NCI-H2081 (cell line): ENCODE data around the gene COL12A1.
"Not testable (repeated sequence)": the region's sequence is repeated elsewhere in the genome, so short reads cannot be mapped to it uniquely, and the experiment has no call there.

ENCODE experiments used
- DNase-seq, 2 experiments: peaks; one replicate each; lab custom pipeline; 2025; lab: John Stamatoyannopoulos, UW

The COL12A1 gene

DNA sequence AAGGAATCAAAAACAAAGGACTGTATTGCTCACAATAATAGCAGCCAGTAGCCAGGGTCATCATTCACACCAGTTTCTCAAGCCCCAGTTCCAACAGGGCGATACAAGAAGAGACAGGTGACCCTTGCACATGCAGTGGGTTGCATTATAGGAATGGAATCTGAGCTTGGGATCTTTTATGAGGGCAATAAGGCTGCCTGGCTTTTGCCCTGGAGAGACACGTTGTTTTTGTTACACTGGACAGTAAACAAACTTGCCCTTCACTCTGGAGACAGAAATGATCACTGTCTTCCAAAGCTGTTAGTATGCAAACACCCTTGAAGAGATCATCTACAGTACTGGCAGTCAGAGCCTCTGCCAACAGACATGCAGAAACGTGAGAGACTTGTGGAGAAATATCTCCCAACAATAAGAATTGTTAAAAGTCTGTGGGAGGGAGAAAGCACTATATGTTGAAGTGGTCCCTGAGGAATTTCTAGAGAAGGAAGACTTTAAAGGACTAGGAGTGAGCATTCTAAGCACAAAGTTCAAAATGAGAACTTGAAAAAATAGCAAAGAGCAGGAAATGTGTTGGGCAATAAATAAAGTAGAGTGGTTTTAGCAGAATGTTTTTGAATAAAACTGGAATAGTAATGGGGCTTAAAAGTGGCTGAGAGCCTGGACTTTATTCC is 6.2 kb upstream of the COL12A1 start:
- DNase-seq, result no peak

DNA sequence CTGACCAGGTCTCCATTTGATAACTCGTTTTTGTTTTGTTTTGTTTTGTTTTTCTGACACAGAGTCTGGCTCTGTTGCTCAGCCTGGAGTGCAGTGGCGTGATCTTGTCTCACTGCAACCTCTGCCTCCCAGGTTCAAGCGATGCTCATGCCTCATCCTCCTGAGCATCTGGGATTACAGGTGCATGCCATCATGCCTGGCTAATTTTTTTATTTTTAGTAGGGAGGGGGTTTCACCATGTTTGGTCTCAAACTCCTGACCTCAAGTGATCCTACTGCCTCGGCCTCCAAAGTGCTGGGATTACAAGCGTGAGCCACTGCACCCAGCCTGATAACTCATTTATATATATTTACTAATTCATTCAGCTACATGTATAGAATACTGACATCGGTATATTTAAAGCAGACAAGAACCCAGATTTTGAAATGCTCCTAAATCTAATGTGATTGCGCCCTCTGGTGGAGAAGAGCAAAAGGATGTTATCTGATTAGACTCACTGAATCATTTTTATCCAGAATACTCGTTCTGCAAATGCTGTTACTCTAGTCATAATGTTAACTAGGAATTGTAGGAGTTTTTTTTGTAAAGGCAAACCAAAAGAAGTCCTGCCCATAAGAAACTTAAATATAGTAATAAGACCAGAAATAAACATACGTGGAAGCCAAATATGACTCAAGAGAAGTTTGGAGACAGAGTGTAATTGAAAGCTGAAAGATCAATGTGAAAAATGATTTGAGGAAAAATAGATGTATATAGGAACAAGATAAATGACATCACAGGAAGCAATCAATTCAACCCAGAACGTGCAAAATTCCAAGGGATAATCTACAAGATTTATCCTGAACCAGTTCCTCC is 5.3 kb upstream of the COL12A1 start:
- DNase-seq, result peak; percentile 49 to 56

DNA sequence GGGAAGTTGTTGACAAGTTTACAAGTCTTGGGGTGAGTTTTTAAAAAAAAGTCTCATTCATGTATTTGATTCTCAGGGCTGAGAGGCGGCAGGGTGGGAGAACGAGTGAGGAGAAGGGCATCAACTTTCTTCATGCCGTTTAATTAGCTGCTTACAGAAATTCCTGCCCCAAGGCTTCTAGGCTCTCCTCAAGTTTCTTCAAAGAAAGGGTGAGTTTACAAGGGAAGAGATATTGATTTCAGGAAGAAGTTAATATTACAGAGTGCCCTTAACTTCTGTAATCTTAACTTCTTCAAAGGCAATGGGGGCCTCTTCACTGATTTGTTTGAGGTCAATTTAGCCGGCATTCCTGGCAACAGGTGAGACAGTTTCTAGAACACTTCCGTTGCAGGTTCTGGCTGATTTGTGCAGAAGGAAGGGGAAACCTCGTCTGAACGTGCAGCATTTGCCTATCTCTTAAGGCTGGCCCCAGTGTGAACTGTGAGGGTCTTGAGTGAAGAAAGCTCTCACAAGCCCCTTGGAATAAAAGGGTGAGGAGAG is 3.4 kb upstream of the COL12A1 start:
- no peak for DNase-seq

DNA sequence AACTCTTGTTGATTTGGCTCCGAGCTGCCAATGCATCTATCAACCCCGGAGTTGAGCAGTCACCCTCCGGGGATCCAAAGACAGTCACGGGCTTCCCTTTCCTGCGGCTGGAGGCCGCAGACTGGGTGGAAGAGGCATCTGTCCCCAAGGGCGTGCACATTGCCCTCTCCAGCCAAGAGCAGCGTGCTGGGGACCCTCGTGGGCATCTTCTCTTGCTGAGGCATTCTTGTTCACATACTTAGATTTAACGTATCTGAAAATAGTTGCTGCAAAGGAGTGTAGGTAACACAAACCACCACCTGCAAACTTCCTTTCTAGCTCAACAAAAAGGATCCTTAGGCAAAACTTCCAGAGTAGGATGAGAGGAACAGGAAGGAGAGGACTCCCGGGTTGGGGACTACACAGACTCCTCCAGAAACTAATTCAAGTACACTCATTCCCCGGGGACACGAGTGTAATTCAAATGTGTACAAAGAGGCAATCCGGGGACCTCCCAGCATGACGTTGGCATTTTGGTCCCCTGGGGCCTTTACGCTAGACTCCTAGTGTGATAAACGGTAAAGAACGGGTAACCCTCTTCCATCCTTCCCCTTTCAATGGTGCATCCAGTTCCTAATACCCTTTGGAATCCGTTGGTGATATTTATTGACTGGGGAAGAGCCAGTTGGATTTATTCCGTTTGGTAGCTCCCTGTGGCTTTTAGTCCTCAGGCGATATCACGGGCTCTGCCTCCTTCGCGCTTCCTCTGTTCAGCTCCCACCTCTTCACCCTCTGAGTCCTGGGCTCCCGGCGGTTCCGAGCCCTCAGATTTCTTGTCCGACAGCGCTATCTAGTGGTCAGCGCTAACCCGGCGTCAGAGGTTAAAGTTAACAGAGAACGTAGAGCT is 2.7 kb upstream of the COL12A1 start:
- peak; percentile 74 to 80 for DNase-seq

DNA sequence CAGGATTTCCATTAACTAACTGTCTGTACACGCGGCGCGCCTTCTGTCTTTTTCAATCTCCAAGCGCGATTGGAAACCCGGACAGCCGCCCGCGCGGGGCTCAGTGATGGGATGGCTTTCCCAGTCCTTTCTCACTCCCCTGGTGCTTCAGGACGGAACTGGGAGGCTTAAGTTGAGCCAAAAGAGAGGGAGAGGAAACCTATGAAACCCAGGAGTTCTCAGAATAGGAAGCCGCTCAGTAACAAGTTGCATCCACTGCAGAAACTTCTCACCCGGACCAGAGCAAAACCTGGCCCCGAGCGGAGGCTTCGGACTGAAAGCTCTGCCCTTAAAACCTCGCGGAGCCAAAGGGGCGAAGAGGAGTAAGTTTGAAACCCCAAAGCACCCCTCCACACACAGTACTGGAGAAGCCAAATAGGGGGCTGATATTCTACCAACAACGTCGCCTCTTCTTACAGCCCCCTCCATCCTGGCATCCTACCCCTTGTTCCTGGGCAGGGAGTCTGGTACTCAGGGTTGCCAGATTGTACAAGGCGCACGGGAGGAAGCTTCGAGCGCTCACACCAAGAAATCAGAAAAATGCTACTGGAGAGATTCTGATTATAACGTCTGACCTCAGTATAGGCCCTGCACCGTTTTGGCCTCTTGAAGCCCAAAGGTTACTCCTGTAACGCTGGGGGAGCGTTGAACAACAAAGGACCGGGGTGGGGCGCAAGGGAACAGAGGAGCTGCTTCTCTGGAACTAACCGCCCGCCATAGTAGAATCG is 906 bp upstream of the COL12A1 start:
- no peak for DNase-seq

DNA sequence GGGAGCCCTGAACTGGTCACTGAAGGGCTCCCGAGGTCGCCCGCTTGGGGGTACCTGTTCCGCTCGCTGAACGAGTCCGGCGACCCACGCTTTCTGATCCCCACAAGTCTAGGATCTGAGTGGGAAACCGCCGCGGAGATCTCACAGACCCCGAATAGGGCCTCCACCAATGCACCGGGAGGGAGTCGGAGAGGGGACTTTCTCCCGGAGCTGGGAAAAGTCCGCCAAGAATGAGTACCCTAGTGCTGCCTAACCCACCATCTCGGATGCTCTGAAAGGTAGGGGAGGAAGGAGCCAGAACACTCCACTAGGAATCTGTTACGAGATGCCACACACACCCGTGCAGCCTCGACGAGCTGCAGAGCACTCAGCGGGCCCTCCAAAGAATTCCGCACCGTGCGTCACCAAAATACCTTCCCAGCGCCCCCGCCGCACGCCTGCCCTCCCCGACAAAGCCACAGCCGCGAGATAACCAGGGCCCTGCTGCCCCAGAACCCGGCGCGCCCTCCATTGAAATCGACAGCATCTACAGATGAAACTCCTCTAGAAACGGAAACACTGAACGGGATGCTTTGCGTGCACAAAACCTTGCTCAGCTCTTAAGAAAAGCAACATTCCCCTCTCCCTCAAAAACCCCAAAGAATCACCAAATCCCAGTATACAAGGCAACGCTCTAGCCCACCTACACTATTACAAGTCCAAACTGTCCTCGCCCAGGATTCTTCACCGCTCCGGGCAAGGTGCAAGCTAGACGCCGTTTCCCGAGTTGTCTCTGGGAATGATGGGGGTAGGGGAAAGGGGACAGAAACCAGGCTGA is 686 bp downstream of the COL12A1 start:
- no peak for DNase-seq

DNA sequence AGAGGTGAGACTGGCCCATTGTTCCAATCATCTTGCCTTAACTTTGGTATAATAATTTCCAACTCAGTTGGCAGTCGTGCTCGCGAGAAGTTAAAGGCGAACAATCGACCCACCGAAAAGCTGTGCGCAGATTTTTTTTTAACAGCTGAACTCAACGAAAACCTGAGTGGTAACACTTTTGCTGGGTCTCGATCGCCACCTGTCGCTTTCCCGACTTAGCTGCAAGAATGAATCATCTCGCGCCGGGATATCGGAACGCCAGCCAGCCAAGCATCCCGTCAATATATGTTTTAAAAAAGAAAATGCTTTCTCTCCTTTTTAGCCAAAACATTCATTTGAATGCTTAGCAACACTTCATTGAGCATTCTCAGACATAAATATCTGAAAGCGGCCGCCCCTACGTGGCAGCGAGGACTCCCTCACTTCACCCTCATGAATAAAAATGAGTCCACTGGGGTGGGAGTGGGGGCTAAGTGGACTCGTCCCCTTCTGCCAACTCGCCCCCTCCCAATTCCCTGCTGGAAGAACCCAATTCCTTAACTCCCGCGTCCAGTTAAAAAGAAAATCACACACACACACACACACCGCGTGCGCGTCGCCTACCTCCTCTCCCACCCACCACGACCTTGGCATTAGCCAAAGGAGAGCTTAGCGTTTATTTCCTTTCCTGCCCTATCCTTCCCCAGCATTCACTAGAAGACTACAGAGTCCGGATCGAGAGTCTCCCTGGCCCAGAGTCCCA is 1.5 kb downstream of the COL12A1 start:
- peak; percentile 63 to 64 for DNase-seq

DNA sequence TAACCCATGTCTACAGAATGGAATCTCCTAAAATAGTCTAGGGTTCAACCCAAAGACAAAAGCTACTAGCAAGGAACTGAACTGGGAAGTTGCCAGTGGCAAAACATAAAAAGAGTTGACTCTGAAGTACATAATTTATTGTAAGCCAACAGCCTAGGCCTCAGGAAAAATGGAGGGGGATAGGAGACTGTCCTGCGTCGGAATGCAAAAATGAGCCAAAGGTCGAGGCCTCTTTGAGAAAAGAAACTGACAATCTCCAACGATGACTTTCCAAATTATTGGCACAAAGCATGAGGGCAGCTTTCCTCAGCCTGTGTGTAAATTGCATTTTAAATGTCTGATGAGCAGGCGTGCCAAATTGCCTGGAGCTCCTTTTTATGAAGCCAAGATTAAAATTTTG is 2.1 kb downstream of the COL12A1 start:
- DNase-seq, result no peak

DNA sequence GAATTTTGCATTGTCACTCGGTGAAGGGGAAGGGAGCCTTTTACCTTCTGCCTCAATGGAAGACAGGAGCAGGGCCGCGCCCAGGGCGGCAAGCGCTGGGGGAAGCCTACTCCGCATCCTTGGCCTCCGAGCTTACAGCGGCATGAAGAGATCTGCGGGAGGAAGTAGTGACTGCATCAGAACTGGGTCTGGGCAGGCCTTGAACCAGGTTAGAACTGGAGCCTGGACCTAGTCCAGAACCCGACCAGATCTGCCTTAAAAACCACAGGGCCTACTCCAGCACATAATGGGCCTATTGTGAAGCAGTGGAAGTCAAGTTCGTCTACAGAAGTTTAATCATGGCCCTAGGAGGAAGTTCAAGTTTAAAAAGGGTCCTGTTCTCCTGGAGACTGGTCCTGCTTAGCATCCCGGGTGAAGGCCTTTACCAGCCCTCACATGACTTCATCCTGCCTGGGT is 3.1 kb downstream of the COL12A1 start:
- no peak for DNase-seq

DNA sequence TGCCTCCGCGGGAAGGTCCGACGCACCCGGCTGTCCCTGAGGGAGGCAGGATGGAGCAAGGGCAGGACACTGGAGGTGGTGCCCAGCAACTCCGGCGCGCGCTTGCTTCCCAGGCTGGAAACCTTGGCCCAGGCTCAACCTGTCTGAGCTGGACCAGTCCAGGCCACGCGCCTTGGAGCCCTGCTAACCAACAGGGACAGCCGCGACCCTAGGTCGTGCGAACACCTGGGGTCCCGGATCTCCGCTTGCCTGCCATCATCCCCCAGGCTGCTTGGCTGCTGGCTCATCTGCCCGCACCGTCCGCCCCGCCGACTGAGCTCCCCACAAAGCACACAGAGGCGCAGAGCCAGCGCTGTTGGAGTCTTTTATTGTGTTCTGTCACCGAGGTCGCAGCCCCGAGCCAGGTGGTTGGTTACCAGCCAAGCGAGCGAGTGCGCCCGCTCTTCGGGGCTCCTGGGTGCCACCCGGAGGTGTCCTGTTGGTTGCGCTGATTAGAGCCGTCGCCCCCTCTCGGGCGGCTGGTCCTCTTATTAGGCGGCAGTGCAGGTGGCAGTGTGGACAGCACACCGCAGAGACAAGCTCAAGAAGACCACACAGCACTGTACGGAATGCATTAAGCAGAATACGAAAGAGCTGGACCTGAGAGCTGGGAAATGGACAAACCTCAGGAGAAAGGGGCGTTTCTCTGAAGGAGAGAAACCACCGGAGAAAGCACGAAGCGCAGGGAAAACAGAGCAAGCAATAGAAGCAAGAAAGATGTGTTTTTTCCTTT is 3.8 kb downstream of the COL12A1 start:
- DNase-seq, result peak; percentile 12 to 66

DNA sequence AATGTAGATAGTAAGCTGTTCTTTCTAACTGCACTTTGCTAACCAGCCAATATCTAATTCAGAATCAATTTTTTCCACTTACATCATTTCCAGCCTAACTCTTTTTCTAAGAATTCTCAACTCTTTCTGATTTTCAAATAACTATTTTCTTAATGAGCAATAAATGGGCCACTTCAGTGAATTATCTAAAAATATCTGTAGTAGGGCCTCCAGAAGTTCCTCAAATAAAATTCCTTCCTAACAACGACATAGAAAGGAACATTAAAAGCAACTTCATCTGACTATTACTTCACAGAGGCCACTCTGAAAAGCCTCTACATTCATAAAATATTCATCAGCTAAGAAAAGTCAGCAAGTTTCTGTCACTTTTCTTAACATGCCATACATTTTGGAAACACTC is 4.8 kb downstream of the COL12A1 start:
- DNase-seq, result no peak

DNA sequence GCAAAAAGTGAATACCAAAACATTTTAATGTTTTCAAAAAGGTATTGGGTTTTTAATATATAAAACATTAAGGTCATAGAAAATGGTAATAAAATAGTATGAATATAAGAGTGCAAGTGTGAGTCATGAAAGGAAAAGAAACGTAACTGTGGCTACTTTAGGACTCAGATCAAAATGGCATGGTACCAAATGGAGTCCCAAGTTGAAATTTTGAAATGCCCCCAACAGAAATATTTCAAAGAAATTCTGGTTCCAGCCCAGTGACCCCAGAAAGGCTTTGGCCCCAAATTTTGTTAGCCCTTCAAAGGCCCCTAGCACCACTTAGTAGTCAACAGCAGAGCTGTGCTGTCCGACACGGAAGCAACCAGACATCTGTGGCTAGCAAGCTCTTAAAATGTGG is 6.0 kb downstream of the COL12A1 start:
- no peak for DNase-seq

DNA sequence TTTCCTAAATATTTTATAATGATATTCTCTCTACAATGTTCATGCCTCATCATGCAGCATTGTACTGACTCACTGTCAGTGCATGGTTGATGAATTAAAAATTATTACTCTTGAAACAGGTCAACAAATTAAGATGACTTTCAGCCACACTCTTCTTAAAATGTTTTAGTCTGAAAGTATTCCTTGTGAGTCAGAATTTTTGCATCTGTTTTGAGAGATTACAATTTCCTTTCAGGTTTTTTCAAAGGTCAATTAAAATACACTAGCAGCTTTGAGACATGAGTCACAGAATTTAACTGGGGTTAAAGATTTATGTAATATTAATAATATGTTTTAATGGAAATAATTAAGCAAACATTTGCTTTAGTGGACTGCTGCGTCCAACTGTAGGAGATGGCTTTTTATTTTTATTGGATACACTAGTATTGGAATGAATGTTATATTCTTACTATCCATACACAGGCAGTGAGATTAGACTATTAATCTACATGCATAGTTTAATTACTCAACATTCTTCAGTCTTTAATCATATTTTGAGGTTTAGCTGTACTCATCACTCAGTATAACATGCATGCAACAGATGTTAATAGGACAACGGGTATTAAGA is 9.7 kb downstream of the COL12A1 start:
- DNase-seq, result no peak

DNA sequence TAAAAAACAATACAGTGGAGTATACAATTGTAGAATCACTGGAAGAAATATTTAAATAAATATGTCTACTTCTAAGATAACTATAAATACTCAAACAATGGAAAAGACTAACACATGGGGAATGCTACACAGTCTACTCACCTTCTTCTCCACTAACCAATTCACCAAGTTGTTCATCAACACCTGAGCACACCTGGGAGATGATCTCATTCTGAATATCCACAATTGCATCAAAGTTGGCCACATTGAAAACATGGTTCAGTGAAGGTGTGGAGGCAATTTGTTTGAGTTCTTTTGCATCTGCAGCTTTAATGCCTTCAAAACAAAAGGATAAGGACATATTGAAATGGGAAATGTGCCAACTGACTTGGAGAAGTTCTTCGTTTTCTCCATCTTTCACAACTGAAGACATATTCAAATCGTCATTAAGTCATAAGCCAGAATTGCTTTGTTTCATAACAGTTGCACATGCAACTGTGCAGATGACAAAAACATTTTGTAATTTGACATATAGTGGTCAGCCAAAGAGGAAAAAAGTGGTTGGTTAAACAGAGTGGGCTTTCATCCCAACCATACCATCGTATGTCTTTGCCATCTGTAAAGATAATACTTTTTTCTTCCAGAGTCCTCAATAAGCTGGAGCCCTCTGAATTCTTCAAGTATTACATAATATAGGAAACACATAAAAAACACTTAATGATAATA is 17.5 kb downstream of the COL12A1 start:
- DNase-seq, result no peak

DNA sequence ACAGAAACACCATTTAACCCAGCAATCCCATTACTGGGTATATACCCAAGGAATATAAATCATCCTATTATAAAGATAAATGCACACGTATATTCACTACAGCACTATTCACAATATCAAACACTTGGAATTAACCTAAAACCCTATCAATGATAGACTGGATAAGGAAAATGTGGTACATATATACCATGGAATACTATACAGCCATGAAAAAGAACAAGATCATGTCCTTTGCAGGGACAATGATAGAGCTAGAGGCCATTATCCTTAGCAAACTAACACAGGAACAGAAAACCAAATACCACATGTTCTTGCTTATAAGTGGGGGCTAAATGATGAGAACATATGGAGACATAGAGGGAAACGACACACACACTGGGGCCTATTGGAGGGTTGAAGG is 19.3 kb downstream of the COL12A1 start:
- DNase-seq, result not testable (repeated sequence)

DNA sequence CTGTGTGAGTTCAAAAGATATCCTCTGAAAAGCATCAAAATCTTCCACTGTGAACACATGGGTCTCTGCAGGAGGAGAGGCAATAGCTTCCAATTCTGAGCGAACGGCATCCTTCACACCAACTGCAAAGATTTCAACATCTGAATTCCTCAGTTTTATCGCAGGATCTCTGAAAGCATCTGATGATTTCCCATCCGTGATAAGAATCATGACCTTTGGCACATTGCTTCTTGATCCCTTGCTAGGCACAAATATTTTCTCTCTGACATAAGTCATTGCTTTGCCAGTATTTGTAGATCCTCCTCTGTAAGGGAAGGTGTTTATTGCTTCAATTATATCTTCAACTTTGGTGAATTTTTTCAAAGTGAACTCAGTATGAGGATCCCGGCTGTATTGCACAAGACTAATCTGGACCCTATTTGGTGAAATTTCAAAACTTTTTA is 22.7 kb downstream of the COL12A1 start:
- DNase-seq, result no peak

DNA sequence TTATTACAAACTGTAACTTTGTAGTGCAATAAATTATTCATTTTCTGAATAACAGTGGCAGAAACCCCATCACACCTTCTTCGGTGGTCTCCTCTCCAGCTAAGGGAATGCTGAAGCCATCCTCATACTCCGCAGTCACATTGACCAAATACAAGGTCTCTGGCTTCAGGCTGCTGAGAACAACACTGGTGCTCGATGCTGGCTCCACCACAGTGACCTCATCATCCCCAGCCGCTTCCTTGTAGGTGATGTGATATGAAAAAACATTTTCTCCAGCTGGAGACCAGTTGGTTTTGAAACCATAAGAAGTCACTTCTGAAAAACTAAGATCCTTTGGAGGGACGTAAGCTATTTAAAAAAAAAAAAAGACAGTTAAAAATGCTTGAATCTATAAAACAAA is 25.0 kb downstream of the COL12A1 start:
- DNase-seq, result no peak

DNA sequence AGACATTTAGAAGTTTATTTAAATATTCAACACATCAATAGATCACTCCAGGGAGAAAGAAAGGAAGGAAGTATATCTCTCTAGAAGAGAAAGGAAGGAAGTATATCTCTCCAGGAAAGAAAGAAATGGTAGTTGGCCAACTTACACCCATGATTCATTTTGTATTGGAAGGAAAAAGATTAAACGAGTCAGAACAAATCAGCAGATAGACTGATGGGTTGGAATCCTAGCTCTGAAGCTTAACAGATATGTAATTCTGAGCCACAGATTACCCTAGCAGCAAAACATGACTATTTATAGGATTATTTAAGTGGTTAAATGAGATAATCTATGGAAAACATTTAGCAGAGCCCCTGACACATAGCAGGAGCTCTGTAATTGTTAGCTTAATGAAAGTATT is 27.1 kb downstream of the COL12A1 start:
- no peak for DNase-seq
